GM18505 (cell line): ENCODE measurements around the gene MSH2.
"Not testable (repeated sequence)": the region's sequence is repeated elsewhere in the genome, so short reads cannot be mapped to it uniquely, and the experiment has no call there.

Source experiments
- ATAC-seq: cut with Tn5 transposase; IDR thresholded peaks from one replicate; pipeline ENCODE4 v1.9.1; 2021; ENCODE audit not compliant: unreplicated experiment
- POLR2A ChIP-seq: IDR thresholded peaks from 4 replicates; pipeline ENCODE4 v1.6.1; 2011; ENCODE audit warnings: borderline replicate concordance; ENCODE audit not compliant: insufficient read depth, insufficient read length; ENCODE audit errors: extremely low read depth

The MSH2 gene

DNA sequence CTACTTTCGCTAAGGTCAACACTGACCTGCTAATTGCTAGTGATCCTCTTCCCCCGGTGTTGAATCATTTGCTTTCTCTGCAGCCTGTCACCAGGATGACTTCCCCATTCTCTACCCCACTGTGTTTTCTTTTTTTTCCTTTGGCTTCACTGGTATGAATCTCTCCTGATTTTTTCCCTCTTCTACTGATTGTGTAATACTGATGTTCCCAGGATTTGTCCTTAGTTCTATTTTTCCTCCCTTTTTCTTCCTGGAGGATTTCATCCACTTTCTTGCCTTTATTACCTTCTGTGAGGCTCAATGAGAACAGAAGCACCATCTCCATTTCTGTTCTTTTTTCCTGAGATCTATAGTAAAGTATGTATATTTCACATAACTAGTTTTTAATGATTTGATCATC is 14.1 kb upstream of the MSH2 start:
- no peak for TF ChIP-seq POLR2A
- no peak for ATAC-seq

DNA sequence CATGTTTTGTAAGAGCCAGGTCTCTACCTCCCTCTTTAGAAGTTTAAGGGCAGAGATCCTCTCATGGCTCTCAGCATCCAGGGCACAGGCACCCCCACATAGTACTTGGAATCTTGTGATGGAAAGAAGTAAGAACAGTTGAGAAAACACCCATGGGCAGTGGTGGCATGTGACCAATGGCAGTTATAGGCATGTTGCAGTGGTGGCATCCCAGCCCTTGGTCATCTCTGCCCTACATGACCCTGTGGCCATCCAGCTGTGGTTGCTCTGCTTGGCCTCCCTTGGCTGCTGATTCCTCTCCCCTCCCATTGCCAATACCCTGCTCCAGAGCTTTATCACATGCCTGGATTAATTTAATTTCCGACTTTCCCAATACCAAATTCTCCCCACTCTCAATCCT is 13.3 kb upstream of the MSH2 start:
- ATAC-seq = no peak
- no peak for TF ChIP-seq POLR2A

DNA sequence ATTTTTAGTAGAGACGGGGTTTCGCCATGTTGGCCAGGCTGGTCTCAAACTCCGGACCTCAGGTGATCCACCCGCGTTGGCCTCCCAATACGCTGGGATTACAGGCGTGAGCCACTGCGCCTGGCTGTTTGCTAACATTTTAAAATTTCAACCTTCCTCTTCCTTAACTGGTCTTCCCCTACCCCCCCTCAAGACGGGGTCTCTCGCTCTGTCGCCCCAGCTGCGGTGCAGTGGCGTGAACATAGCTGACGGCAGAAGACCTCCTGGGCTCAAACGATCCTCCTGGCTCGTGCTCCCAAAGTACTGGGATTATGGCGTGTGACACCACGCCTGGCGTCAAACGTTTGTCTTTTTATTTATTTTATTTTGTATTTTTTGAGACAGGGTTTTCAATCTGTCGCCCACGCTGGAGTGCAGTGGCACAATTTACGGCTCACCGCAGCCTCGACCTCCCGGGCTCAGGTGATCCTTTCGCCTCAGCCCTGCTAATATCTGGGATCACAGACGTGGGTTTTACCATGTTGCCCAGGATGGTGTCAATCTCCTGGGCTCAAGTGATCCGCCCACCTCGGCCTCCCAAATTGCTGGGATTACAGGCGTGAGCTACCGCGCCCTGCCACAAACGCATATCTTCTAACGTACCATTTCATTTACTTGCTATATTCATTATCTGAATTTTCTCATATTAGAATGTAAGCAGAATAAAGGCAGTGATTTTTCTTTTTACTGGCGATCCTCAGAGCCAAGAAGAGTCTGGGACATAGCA is 984 bp upstream of the MSH2 start:
- ATAC-seq = no peak
- TF ChIP-seq POLR2A = no peak

DNA sequence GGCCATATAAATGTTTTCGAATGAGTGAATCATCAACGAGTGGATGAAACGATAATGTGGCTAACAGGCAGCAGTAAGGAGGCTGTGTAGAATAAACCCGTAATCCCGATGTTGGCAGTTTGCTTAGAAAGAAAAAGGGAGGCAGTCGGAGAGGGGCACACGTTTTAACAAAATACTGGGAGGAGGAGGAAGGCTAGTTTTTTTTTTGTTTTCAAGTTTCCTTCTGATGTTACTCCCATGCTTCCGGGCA is 476 bp upstream of the MSH2 start:
- no peak for TF ChIP-seq POLR2A
- no peak for ATAC-seq

DNA sequence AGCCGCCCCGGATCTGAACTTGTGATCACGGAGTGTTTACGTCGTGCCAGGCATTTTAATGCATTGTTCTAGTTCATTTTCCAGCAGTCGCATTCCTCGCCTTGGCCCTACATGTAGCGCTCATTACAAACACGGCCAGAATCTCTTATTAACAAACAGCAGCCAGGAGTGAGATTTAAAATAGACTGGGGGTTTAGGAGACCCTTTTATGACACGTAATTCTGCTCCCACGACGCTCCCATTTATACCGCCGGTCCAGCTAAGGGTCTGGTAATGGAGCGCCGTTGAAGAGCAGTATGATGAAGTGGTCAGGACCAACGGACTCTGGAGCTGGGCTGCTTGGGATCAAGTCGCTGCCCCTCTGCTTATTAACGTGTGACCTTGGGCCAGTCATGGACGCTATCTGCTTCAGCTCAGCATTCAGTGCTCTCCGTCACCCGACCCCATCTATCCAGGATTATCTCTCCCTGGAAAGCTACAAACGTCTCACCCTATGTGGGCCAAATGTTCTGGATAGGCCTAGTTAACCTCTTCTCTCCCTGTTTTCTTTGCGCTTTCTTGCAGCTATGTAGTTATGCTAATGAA is 745 bp downstream of the MSH2 start:
- no peak for ATAC-seq
- TF ChIP-seq POLR2A = no peak

DNA sequence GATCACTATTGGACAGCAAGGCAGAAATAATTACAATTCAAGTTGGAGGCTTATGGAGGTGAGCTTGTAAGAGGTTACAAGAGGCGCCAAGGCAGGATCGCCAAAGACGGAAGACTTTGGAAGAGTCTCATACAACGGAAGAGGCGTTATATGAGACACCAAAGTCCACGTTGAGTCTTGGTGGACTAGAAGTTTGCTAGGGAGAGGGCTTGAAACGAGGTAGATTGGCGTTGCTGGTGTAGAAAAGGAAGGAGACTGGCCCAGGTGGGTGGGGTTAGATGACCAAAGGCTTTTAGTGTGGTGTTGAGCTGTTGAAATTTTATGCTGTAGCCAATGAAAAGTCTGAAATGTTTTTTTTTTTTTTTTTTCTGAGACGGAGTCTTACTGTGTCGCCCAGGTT is 1.4 kb downstream of the MSH2 start:
- TF ChIP-seq POLR2A = no peak
- ATAC-seq = no peak

DNA sequence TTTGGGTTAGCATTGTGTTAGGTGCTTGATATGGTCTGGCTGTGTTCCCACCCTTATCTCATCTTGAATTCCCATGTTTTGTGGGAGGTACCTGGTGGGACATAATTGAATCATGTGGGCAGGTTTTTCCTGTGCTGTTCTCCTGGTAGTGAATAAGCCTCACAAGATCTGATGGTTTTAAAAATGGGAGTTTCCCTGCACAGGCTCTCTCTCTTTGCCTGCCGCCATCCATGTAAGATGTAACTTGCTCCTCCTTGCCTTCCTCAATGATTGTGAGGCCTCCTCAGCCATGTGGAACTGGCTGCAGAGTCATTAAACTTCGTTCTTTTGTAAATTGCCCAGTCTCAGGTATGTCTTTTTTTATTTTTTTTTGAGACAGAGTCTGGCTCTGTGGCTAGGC is 2.8 kb downstream of the MSH2 start:
- TF ChIP-seq POLR2A = no peak
- no peak for ATAC-seq

DNA sequence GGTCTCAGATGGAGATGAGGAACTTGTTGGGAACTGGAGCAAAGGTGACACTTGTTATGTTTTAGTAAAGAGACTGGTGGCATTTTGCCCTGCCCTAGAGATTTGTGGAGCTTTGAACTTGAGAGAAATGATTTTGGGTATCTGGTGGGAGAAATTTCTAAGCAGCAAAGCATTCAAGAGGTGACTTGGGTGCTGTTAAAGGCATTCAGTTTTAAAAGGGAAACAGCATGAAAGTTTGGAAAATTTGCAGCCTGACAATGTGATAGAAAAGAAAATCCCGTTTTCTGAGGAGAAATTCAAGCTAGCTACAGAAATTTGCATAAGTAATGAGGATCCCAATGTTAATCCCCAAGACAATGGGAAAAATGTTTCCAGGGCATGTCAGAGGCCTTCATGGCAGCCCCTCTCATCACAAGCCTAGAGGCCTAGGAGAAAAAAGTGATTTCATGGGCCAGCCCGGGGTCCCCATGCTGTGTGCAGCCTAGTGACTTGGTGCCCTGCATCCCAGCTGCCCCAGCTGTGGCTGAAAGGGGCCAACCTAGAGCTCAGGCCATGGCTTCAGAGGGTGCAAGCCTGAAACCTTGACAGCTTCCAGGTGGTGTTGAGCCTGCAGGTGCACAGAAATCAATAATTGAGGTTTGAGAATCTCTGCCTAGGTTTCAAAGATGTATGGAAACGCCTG is 3.8 kb downstream of the MSH2 start:
- not testable (repeated sequence) for ATAC-seq

DNA sequence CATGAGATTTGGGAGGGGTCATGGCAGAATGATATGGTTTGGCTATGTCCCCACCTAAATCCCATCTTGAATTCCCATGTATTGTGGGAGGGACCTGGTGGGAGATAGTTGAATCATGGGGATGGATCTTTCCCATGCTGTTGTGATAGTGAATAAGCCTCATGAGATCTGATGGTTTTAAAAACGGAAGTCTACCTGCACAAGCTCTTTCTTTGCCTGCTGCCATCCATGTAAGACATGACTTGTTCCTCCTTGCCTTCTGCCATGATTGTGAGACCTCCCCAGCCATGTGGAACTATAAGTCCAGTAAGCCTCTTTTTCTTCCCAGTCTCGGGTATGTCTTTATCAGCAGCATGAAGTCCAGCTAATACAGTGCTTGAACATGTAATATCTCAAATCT is 5.0 kb downstream of the MSH2 start:
- not testable (repeated sequence) for ATAC-seq

DNA sequence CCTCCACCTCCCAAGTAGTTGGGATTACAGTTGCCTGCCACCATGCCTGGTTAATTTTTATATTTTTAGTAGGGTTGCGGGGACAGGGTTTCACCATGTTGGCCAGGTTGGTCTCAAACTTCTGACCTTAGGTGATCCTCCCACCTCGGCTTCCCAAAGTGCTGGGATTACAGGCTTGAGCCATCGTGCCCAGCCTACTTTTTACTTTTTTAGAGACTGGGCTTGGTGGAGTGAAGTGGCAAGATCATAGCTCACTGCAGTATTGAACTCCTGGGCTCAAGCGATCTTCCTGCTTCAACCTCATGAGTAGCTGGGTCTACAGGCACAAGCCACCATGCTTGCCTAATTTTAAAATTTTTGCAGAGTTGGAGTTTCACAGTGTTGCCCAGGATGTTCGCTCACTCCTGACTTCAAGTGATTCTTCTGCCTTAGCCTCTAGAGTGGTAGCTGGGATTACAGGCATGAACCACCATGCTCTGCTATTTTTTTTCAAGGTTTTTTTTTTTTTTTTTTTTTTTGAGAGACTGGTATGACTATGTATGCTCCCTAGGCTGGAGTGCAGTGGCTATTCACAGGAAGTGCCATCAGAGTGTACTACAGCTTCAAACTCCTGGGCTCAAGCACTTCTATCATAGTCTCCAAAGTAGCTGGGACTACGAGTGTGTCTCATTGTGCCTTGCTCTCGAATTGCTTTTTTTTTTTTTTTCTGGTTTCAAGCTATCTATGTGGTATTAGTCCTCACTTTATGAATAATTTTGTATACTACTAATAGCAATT is 11.9 kb downstream of the MSH2 start:
- no peak for TF ChIP-seq POLR2A
- no peak for ATAC-seq

DNA sequence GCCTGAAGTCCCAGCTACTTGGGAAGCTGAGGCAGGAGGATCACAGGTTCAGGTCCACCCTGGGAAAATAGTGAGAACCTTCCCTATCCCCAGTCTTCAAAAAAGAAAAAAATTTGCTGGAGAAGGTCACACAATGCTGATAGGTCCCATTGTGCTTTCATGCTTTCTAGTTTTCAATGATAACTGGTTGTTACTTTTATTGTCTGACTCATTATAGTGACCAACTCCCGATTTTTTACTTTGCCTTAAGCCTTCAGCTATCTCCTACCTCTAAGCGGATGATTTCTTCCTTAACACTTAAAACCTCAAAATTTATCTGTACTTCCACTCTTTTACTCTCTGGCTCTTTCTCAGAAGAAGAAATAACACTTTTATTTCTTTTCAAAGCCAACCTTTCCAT is 17.3 kb downstream of the MSH2 start:
- ATAC-seq = no peak

DNA sequence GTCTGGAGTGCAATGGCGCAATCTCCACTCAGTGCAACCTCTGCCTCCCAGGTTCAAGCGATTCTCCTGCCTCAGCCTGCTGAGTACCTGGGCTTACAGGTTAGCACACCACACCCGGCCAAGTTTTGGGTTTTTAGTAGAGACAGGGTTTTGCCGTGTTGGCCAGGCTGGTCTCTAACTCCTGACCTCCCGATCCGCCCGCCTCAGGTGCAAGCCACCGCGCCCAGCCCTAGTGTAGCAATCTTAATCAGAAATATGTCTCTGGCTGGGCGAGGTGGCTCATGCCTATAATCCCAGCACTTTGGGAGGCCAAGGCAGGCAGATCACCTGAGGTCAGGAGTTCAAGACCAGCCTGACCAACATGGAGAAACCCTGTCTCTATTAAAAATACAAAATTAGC is 17.7 kb downstream of the MSH2 start:
- ATAC-seq = not testable (repeated sequence)

More for the DNA sequence above, 17.3 kb downstream of the MSH2 start:
- TF ChIP-seq POLR2A = no peak

DNA sequence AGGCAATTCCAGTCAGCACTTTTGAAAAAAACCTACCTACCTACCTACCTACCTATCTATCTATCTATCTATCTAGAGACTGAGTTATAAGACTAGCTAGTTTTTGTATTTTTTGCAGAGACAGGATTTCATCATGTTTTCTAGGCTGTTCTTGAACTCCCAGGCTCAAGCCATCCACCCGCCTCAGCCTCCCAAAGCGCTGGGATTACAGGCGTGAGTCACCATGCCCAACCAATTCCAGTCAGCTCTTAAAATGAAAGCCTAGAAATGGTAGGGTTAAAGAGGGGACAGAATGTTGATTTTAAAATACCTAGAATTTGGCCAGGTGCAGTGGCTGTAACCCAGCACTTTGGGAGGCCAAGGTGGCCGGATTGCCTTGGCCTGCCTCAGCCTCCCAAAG is 19.1 kb downstream of the MSH2 start:
- no peak for TF ChIP-seq POLR2A
- ATAC-seq = no peak

DNA sequence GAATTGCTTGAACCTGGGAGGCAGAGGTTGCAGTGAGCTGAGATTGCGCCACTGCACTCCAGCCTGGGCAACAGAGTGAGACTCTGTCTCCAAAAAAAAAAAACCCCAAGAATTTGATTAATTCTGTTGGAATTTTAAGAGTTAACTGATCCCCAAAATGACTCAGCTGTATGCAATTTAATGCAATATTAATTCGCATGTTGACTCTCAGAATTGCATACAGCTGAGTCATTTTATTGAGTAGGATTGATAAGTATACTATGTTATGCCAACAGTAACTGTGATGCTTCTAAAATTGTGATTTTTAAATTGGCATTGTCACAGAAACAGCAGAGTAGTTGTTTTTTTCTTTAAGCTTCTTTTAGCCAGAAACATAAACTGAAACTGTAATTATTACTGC is 19.6 kb downstream of the MSH2 start:
- ATAC-seq = no peak
- TF ChIP-seq POLR2A = no peak

DNA sequence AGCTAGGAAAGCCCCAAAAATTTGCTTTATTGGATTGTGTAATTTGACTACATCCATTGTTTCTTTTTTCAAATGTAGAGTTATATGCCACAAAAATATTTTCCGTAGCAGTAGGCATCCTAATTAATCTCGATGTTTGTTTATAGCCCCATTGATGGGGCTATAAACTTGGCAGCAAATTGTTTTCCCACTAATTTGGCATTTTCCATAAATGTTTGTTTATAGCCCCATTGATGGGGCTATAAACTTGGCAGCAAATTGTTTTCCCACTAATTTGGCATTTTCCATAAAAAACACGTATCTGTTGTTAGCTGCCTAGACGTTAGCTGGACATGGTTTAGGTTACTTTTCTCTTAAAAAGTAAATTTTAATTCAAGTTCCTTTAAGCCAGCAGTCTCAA is 23.8 kb downstream of the MSH2 start:
- no peak for TF ChIP-seq POLR2A
- no peak for ATAC-seq

DNA sequence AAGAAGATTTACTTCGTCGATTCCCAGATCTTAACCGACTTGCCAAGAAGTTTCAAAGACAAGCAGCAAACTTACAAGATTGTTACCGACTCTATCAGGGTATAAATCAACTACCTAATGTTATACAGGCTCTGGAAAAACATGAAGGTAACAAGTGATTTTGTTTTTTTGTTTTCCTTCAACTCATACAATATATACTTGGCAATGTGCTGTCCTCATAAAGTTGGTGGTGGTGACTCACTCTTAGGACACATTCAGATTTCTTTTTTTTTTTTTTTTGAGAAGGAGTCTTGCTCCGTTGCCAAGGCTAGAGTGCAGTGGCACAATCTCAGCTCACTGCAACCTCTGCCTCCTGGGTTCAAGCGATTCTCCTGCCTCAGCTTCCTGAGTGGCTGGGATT is 26.8 kb downstream of the MSH2 start:
- no peak for TF ChIP-seq POLR2A
- no peak for ATAC-seq

DNA sequence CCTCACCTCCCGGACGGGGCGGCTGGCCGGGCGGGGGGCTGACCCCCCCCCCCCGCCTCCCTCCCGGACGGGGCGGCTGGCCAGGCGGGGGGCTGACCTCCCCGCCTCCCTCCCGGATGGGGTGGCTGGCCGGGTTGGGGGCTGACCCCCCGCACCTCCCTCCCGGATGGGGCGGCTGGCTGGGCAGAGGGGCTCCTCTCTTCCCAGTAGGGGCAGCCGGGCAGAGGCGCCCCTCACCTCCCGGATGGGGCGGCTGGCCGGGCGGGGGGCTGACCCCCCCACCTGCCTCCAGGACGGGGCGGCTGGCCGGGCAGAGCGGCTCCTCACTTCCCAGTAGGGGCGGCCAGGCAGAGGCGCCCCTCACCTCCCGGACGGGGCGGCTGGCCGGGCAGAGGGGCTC is 30.1 kb downstream of the MSH2 start:
- not testable (repeated sequence) for ATAC-seq

DNA sequence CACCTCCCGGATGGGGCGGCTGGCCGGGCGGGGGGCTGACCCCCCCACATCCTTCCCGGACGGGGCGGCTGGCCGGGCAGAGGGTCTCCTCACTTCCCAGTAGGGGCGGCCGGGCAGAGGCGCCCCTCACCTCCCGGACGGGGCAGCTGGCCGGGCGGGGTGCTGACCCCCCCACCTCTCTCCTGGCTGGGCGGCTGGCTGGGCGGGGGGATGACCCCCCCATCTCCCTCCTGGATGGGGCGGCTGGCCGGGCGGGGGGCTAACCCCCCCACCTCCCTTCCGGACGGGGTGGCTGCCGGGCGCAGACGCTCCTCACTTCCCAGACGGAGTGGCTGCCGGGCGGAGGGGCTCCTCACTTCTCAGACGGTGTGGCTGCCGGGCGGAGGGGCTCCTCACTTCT is 30.5 kb downstream of the MSH2 start:
- not testable (repeated sequence) for ATAC-seq
